Limb (tissue), 2 donors: Measurements from ENCODE around the gene RAPGEF1.
"Not testable (repeated sequence)": the region's sequence is repeated elsewhere in the genome, so short reads cannot be mapped to it uniquely, and the experiment has no call there.

ENCODE experiments used
- DNase-seq, 2 donors: peaks; one replicate each; pipeline ENCODE4 v3.0.0-alpha.2; 2016; ENCODE audit errors: extremely low spot score in 2 of 2

RAPGEF1 gene

GRCh38 chr9:131691969-131692611 is 47.8 kb downstream of the RAPGEF1 start:
- DNase-seq = no peak

- DNase-seq = no peak
Measured at GRCh38 chr9:131690941-131691573, 48.8 kb downstream of the RAPGEF1 start.

- DNase-seq = no peak
Measured at GRCh38 chr9:131690462-131690861, 49.4 kb downstream of the RAPGEF1 start.

- no peak for DNase-seq
Measured at GRCh38 chr9:131688377-131688776, 51.5 kb downstream of the RAPGEF1 start.

GRCh38 chr9:131685753-131686706 is 53.8 kb downstream of the RAPGEF1 start:
- DNase-seq = no peak

- DNase-seq = not testable (repeated sequence)
Measured at GRCh38 chr9:131683094-131683493, 56.8 kb downstream of the RAPGEF1 start.

- DNase-seq = no peak
Measured at GRCh38 chr9:131682261-131682660, 57.6 kb downstream of the RAPGEF1 start.

GRCh38 chr9:131681826-131682225 is 58.0 kb downstream of the RAPGEF1 start:
- not testable (repeated sequence) for DNase-seq

- DNase-seq = not testable (repeated sequence)
Measured at GRCh38 chr9:131681108-131681507, 58.8 kb downstream of the RAPGEF1 start.

- DNase-seq = no peak
Measured at GRCh38 chr9:131679261-131680020, 60.4 kb downstream of the RAPGEF1 start.

- DNase-seq = peak in 1 of 2 donors; percentile 74
Measured at GRCh38 chr9:131678499-131679111, 61.3 kb downstream of the RAPGEF1 start.

GRCh38 chr9:131677444-131678180 is 62.3 kb downstream of the RAPGEF1 start:
- peak in 1 of 2 donors; percentile 70 for DNase-seq

GRCh38 chr9:131677049-131677443 is 62.8 kb downstream of the RAPGEF1 start:
- DNase-seq = peak in 1 of 2 donors; percentile 33

GRCh38 chr9:131676431-131676972 is 63.4 kb downstream of the RAPGEF1 start:
- DNase-seq = no peak

GRCh38 chr9:131675437-131676022 is 64.3 kb downstream of the RAPGEF1 start:
- no peak for DNase-seq

- no peak for DNase-seq
Measured at GRCh38 chr9:131674425-131675421, 65.2 kb downstream of the RAPGEF1 start.

GRCh38 chr9:131673531-131673930 is 66.3 kb downstream of the RAPGEF1 start:
- DNase-seq = no peak

GRCh38 chr9:131673068-131673467 is 66.8 kb downstream of the RAPGEF1 start:
- no peak for DNase-seq
